H9 (cell line): ENCODE data around the gene PIGK. TPM values are rescaled to one million over a fixed set of nuclear protein-coding genes. Genes with fewer than 3 reads are reported as not detected.

Experiments
- DNase-seq: peaks from one replicate; pipeline ENCODE4 v3.0.0-alpha.2; 2017
- H2AFZ ChIP-seq: one replicate; pipeline ENCODE4 v1.6.1; 2013; ENCODE audit warnings: mild to moderate bottlenecking, low read length, control low read depth, moderate library complexity
- H2AK5ac ChIP-seq: 2 replicates; pipeline ENCODE4 v1.6.1; 2013; ENCODE audit warnings: low read length, control low read depth, mixed read lengths; ENCODE audit not compliant: insufficient read length
- H2BK120ac ChIP-seq: one replicate; pipeline ENCODE4 v1.6.1; 2013; ENCODE audit warnings: low read depth, mild to moderate bottlenecking, low read length, control low read depth, inconsistent platforms; ENCODE audit not compliant: poor library complexity, severe bottlenecking
- H2BK12ac ChIP-seq: 2 replicates; pipeline ENCODE4 v1.6.1; 2013; ENCODE audit warnings: low read length, control low read depth, mixed read lengths, low read depth; ENCODE audit not compliant: insufficient read length
- H2BK15ac ChIP-seq: 2 replicates; pipeline ENCODE4 v1.6.1; 2013; ENCODE audit warnings: low read depth, low read length, control low read depth
- H2BK20ac ChIP-seq: one replicate; pipeline ENCODE4 v1.6.1; 2013; ENCODE audit warnings: low read depth, mild to moderate bottlenecking, low read length, control low read depth, inconsistent platforms; ENCODE audit not compliant: poor library complexity, severe bottlenecking
- H2BK5ac ChIP-seq: 2 replicates; pipeline ENCODE4 v1.6.1; 2013; ENCODE audit warnings: low read length, control low read depth, mixed read lengths; ENCODE audit not compliant: insufficient read length
- H3K14ac ChIP-seq: 2 replicates; pipeline ENCODE4 v1.6.1; 2013; ENCODE audit warnings: low read length, control low read depth; ENCODE audit not compliant: insufficient read depth
- H3K18ac ChIP-seq: 2 replicates; pipeline ENCODE4 v1.6.1; 2013; ENCODE audit warnings: low read depth, mild to moderate bottlenecking, mixed read lengths, low read length, control low read depth; ENCODE audit not compliant: insufficient read length
- H3K23ac ChIP-seq: 2 replicates; pipeline ENCODE4 v1.6.1; 2013; ENCODE audit warnings: low read length, control low read depth, mixed read lengths, low read depth; ENCODE audit not compliant: insufficient read length
- H3K23me2 ChIP-seq: 2 replicates; pipeline ENCODE4 v1.6.1; 2013; ENCODE audit warnings: low read depth, mild to moderate bottlenecking, mixed read lengths, low read length, control low read depth; ENCODE audit not compliant: insufficient read length, poor library complexity, severe bottlenecking
- H3K27ac ChIP-seq: 2 replicates; pipeline ENCODE4 v1.5.1; 2013; ENCODE audit warnings: low read length, control low read depth, mixed read lengths, low read depth; ENCODE audit not compliant: insufficient read length
- H3K27me3 ChIP-seq: 2 replicates; pipeline ENCODE4 v1.6.1; 2013; ENCODE audit warnings: low read length, control low read depth, inconsistent platforms; ENCODE audit not compliant: insufficient read depth
- H3K4ac ChIP-seq: 2 replicates; pipeline ENCODE4 v1.6.1; 2013; ENCODE audit warnings: low read depth, mild to moderate bottlenecking, control low read depth, inconsistent platforms, low read length, moderate library complexity
- H3K4me1 ChIP-seq: 2 replicates; pipeline ENCODE4 v1.6.1; 2013; ENCODE audit warnings: low read length, control low read depth, inconsistent platforms; ENCODE audit not compliant: insufficient read depth
- H3K4me2 ChIP-seq: 2 replicates; pipeline ENCODE4 v1.6.1; 2013; ENCODE audit warnings: low read length, control low read depth, mixed read lengths; ENCODE audit not compliant: insufficient read length, insufficient read depth
- H3K56ac ChIP-seq: 2 replicates; pipeline ENCODE4 v1.6.1; 2013; ENCODE audit warnings: low read depth, mild to moderate bottlenecking, mixed read lengths, low read length, control low read depth; ENCODE audit not compliant: insufficient read length
- H3K79me1 ChIP-seq: 2 replicates; pipeline ENCODE4 v1.6.1; 2013; ENCODE audit warnings: low read depth, mild to moderate bottlenecking, moderate library complexity, low read length, control low read depth, inconsistent platforms; ENCODE audit not compliant: insufficient read depth, poor library complexity, severe bottlenecking
- H3K79me2 ChIP-seq: 2 replicates; pipeline ENCODE4 v1.6.1; 2013; ENCODE audit warnings: low read length, control low read depth, inconsistent platforms; ENCODE audit not compliant: insufficient read depth
- H3K9ac ChIP-seq: 2 replicates; pipeline ENCODE4 v1.6.1; 2013; ENCODE audit warnings: low read length, control low read depth, mixed read lengths; ENCODE audit not compliant: insufficient read length; ENCODE audit errors: extremely low read depth
- H3K9me3 ChIP-seq: one replicate; pipeline ENCODE4 v1.6.1; 2013; ENCODE audit warnings: low read depth, low read length, inconsistent platforms; ENCODE audit not compliant: control insufficient read depth
- H3T11ph ChIP-seq: one replicate; pipeline ENCODE4 v1.6.1; 2013; ENCODE audit warnings: mild to moderate bottlenecking, low read length, control low read depth, inconsistent platforms
- H4K20me1 ChIP-seq: one replicate; pipeline ENCODE4 v1.6.1; 2013; ENCODE audit not compliant: control insufficient read depth, insufficient read length, insufficient read depth
- H4K5ac ChIP-seq: 2 replicates; pipeline ENCODE4 v1.6.1; 2013; ENCODE audit warnings: low read depth, mild to moderate bottlenecking, mixed read lengths, low read length, control low read depth; ENCODE audit not compliant: insufficient read length
- H4K8ac ChIP-seq: replicated peaks from 2 replicates; pipeline ENCODE4 v1.6.1; 2013; ENCODE audit warnings: low read length, control low read depth, mixed read lengths, low read depth; ENCODE audit not compliant: insufficient read length
- H4K91ac ChIP-seq: 2 replicates; pipeline ENCODE4 v1.6.1; 2013; ENCODE audit warnings: low read depth, mild to moderate bottlenecking, moderate library complexity, mixed read lengths, low read length, control low read depth; ENCODE audit not compliant: insufficient read length
- H3K27ac Mint-ChIP-seq, 3 experiments: 2 replicates in 2 of 3; 3 replicates in 1 of 3; pipeline ENCODE4 v1.8.0; 2020 to 2021; ENCODE audit warnings: mixed read lengths in 3 of 3, mild to moderate bottlenecking in 1 of 3, moderate library complexity in 1 of 3
- H3K27me3 Mint-ChIP-seq: 2 replicates; pipeline ENCODE4 v1.8.0; 2021; ENCODE audit warnings: low read depth, mild to moderate bottlenecking, moderate library complexity, mixed read lengths
- H3K36me3 Mint-ChIP-seq, 3 experiments: 2 replicates in 2 of 3; 3 replicates in 1 of 3; pipeline ENCODE4 v1.8.0; 2020 to 2021; ENCODE audit warnings: low read depth in 3 of 3, mixed read lengths in 3 of 3; ENCODE audit not compliant: insufficient read depth in 1 of 3
- H3K4me1 Mint-ChIP-seq, 2 experiments: 2 replicates each; pipeline ENCODE4 v1.8.0; 2020; ENCODE audit warnings: mixed read lengths in 2 of 2
- H3K4me3 Mint-ChIP-seq, 2 experiments: 2 replicates in 1 of 2; 3 replicates in 1 of 2; pipeline ENCODE4 v1.8.0; 2020 to 2021; ENCODE audit warnings: mild to moderate bottlenecking in 2 of 2, mixed read lengths in 2 of 2, moderate library complexity in 1 of 2
- H3K9me3 Mint-ChIP-seq, 2 experiments: 2 replicates in 1 of 2; 3 replicates in 1 of 2; pipeline ENCODE4 v1.8.0; 2020; ENCODE audit warnings: mild to moderate bottlenecking in 2 of 2, mixed read lengths in 2 of 2, moderate library complexity in 1 of 2
- WGBS: extraction: QIAGEN DNeasy Blood & Tissue Kit; methylation state at CpG from one replicate; pipeline ENCODE4 v1.1.7; 2013; ENCODE audit warnings: missing lambda C conversion rate, low lambda C conversion rate, mixed read lengths; ENCODE audit not compliant: insufficient read length; ENCODE audit errors: extremely low coverage; 5-methylcytosine and 5-hydroxymethylcytosine counted together
- total RNA-seq: library from RNA; stranded (reverse); gene quantifications from 2 replicates; pipeline ENCODE4 v1.2.1, GENCODE V29; 2021
- TF ChIP-seq, protein P1 (sequence below): fragments of 200-600 bp; sonication (generic); conservative IDR thresholded peaks from 3 replicates; pipeline ENCODE4 v1.8.0; 2021; ENCODE audit warnings: antibody characterized with exemption, mild to moderate bottlenecking

Gene PIGK
- total RNA-seq, 1 experiment from 2014 or later, result 22.1 TPM

DNA sequence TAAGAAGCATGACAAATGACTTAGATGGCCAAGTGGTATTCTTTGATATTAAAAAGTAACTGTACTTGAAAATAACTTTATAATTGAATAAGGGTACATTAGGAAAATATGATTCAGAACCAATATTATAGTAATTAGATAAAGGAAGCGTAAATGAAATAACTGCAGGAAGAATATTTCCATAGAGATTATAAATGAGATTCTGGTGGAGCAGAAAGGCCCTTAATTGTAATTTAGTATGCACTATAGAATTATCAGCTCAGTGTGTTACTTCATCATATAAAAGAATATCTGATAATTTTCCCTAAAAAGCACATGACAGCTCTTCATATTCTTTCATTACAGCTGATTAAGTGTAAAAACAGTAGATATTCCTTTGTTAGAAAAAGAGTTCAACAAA, 171.7 kb downstream of the PIGK start:
- no peaks in the 10 kb centered on the region for H3K23me2 ChIP-seq
- H3K4me2 ChIP-seq, result no peak overlapping the region
- H3K23ac ChIP-seq, result no peak overlapping the region
- H2BK5ac ChIP-seq, result no peak overlapping the region
- H4K5ac ChIP-seq, result no peak overlapping the region
- H3K56ac ChIP-seq, result no peak overlapping the region
- no CpG with 5 or more reads among the region's 1 CpG for WGBS
- no peaks in the 10 kb centered on the region for H3K79me2 ChIP-seq
- H3K27ac ChIP-seq, result no peak overlapping the region
- H2BK12ac ChIP-seq, result no peak overlapping the region
- H3K9ac ChIP-seq, result no peak overlapping the region
- DNase-seq, result no peak
- Mint-ChIP-seq H3K9me3 (no peaks in the 10 kb centered on the region), H3K27me3 (no peaks in the 10 kb centered on the region), H3K4me3 (no peak overlapping the region), H3K4me1 (no peaks in the 10 kb centered on the region), H3K36me3 (no peaks in the 10 kb centered on the region), H3K27ac (no peak overlapping the region)
- no peak overlapping the region for H2BK15ac ChIP-seq
- H3K79me1 ChIP-seq, result no peaks in the 10 kb centered on the region
- no peak overlapping the region for H2BK20ac ChIP-seq
- H3T11ph ChIP-seq, result no peak overlapping the region
- H3K27me3 ChIP-seq, result no peaks in the 10 kb centered on the region
- H3K14ac ChIP-seq, result no peak overlapping the region
- H2AFZ ChIP-seq, result no peak overlapping the region
- no peaks in the 10 kb centered on the region for H4K20me1 ChIP-seq
- H4K8ac ChIP-seq, result no peak overlapping the region
- H3K4me1 ChIP-seq, result no peaks in the 10 kb centered on the region
- no peaks in the 10 kb centered on the region for H3K9me3 ChIP-seq
- no peak overlapping the region for H4K91ac ChIP-seq
- H3K18ac ChIP-seq, result no peak overlapping the region
- no peak overlapping the region for H3K4ac ChIP-seq
- no peak overlapping the region for H2AK5ac ChIP-seq
- no peak overlapping the region for H2BK120ac ChIP-seq
- TF ChIP-seq, protein P1, sequence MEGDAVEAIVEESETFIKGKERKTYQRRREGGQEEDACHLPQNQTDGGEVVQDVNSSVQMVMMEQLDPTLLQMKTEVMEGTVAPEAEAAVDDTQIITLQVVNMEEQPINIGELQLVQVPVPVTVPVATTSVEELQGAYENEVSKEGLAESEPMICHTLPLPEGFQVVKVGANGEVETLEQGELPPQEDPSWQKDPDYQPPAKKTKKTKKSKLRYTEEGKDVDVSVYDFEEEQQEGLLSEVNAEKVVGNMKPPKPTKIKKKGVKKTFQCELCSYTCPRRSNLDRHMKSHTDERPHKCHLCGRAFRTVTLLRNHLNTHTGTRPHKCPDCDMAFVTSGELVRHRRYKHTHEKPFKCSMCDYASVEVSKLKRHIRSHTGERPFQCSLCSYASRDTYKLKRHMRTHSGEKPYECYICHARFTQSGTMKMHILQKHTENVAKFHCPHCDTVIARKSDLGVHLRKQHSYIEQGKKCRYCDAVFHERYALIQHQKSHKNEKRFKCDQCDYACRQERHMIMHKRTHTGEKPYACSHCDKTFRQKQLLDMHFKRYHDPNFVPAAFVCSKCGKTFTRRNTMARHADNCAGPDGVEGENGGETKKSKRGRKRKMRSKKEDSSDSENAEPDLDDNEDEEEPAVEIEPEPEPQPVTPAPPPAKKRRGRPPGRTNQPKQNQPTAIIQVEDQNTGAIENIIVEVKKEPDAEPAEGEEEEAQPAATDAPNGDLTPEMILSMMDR, result no peak
